GM12873 (cell line): Measurements from ENCODE around the gene GHR.

ENCODE experiments used
- TF ChIP-seq, protein P1 (sequence below): IDR thresholded peaks from 2 replicates; pipeline ENCODE4 v1.5.1; 2012; ENCODE audit warnings: low read depth, mild to moderate bottlenecking, moderate library complexity, low read length, control low read depth; ENCODE audit not compliant: insufficient read depth; ENCODE audit errors: missing control alignments

The GHR gene

DNA sequence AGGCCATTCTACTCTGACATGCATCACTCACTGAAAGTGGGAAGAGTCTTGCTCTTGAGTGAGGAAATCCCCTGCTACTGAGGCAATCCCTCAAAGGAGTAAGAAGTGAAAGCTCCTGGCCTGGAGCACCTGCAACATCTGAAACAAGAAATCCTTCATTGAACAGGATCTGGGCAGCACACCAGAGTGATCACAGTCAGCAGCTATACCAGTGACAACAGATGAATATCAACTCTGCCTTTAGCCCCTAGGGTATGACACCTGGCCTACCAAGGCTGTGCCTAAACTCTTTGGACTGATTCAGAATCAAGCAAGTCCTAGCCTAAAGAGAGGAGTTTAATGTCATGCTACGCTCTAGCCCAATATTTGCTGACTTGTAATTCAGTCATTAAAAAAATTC, 177.2 kb downstream of the GHR start:
- TF ChIP-seq, protein P1, sequence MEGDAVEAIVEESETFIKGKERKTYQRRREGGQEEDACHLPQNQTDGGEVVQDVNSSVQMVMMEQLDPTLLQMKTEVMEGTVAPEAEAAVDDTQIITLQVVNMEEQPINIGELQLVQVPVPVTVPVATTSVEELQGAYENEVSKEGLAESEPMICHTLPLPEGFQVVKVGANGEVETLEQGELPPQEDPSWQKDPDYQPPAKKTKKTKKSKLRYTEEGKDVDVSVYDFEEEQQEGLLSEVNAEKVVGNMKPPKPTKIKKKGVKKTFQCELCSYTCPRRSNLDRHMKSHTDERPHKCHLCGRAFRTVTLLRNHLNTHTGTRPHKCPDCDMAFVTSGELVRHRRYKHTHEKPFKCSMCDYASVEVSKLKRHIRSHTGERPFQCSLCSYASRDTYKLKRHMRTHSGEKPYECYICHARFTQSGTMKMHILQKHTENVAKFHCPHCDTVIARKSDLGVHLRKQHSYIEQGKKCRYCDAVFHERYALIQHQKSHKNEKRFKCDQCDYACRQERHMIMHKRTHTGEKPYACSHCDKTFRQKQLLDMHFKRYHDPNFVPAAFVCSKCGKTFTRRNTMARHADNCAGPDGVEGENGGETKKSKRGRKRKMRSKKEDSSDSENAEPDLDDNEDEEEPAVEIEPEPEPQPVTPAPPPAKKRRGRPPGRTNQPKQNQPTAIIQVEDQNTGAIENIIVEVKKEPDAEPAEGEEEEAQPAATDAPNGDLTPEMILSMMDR = no peak

- TF ChIP-seq, protein P1 = no peak
Observed at GRCh38 chr5:42604171-42604711, 181.0 kb downstream of the GHR start.

- TF ChIP-seq, protein P1 = no peak
Observed at GRCh38 chr5:42605490-42605889, 182.3 kb downstream of the GHR start.

- TF ChIP-seq, protein P1 = no peak
Observed at GRCh38 chr5:42606464-42606869, 183.2 kb downstream of the GHR start.

DNA sequence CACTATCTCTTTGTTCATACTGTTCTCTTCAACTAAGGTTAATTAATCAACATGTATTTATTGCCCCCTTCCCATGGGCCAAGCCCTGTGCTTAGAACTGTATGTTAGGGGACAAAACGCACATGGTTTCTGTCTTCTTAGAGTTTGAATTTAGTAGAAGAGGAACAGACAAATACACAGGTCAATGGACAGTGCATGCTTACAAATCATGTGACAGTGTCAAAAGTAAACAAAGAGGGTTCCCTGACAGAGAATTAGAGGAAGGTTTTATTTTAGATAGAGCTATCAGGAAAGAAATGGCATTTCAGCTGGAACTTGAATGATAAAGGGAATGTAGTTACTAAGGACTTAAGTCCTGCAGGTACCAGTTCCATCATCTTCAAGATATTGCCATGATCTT, 188.2 kb downstream of the GHR start:
- TF ChIP-seq, protein P1 = no peak

DNA sequence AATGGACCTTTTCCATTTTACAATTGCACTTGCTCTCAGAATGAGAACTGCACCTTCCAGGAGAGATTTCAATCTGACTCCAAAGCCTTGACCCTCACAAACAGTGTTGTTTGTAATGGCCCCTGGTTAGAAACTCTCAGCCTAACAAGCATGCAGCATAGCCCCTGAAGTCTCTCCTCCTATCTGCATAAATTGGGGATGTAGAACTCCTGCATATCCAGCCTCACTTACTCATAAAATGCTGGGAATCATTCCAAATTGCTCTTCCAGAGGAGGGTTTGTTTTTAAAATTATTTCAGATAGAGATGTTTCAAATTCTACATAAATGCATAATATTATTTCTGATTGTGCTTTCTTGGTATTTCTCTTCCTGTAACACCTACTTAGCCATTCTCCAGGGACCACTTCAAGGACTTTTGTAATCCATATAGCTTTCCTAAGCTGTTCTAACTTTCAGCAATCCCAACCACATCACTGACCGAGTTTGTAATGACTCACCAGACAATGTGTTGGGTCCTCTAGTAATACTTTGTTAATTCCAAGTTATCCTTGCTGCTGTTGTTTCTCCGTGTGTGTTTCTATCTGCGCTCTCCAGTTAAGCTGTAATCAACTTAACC, 189.6 kb downstream of the GHR start:
- TF ChIP-seq, protein P1 = no peak

DNA sequence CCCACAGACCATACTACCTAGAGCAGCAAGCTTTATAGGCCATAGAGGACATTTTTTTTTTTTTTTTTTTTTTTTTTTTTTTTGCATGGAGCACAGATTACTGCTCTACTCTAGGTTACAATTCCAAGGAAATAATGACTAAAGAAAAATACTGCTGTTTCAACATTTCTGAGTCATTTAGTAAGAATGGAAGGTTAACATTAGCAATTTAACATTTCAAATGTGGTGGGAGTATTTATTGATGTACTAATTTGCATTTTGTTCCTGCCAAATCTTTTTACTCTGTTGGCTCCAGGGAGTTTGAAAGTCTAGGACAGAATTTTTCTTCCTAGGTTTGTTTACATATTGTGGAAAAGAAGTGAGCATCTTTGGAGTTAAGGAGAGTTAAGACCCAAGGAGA, 191.3 kb downstream of the GHR start:
- TF ChIP-seq, protein P1 = no peak
